HepG2 (cell line): ENCODE results near the gene SPAG9. TPM values are rescaled to one million over a fixed set of nuclear protein-coding genes. Genes with fewer than 3 reads are reported as not detected.
A peak's percentile ranks its signal among the peaks of the same experiment; 100 is the strongest.

ENCODE experiments used
- ARNTL ChIP-seq: sonication (generic); formaldehyde crosslinking; IDR thresholded peaks from 2 replicates; pipeline ENCODE4 v1.4.0; 2020; ENCODE audit warnings: mild to moderate bottlenecking, missing genetic modification reagents
- DMAP1 ChIP-seq: IDR thresholded peaks from 2 replicates; pipeline ENCODE4 v1.6.1; 2016
- DPF2 ChIP-seq: sonication (generic); formaldehyde crosslinking; IDR thresholded peaks from 2 replicates; pipeline ENCODE4 v1.4.0; 2020; ENCODE audit warnings: mild to moderate bottlenecking, low read depth, missing genetic modification reagents, borderline replicate concordance
- DR1 ChIP-seq: sonication (generic); formaldehyde crosslinking; IDR thresholded peaks from 2 replicates; pipeline ENCODE4 v1.8.0; 2021; ENCODE audit warnings: mild to moderate bottlenecking, missing genetic modification reagents, inconsistent platforms
- EZH2 ChIP-seq: conservative IDR thresholded peaks from 2 replicates; pipeline ENCODE4 v1.6.1; 2012; ENCODE audit warnings: mild to moderate bottlenecking, low read depth, low read length, moderate library complexity
- GATAD2A ChIP-seq: IDR thresholded peaks from 2 replicates; pipeline ENCODE4 v1.6.1; 2016
- GLI4 ChIP-seq: sonication (generic); formaldehyde crosslinking; IDR thresholded peaks from 2 replicates; pipeline ENCODE4 v1.5.1; 2020; ENCODE audit warnings: missing genetic modification reagents, mild to moderate bottlenecking, moderate library complexity, borderline replicate concordance
- HNF4G ChIP-seq, 2 experiments: sonication (generic) in 1 of 2; formaldehyde crosslinking in 1 of 2; IDR thresholded peaks; 2 replicates each; pipeline versions ENCODE4 v1.4.0 to v1.6.1; 2011 to 2020; ENCODE audit warnings: borderline replicate concordance in 2 of 2, low read depth in 2 of 2, mild to moderate bottlenecking in 2 of 2, low read length in 1 of 2, missing genetic modification reagents in 1 of 2, moderate library complexity in 1 of 2
- JUND ChIP-seq: sonication (generic); formaldehyde crosslinking; IDR thresholded peaks from 2 replicates; pipeline ENCODE4 v1.8.0; 2022; ENCODE audit warnings: mild to moderate bottlenecking, missing genetic modification reagents
- MEIS2 ChIP-seq: sonication (generic); formaldehyde crosslinking; IDR thresholded peaks from 2 replicates; pipeline ENCODE4 v1.9.0; 2021; ENCODE audit warnings: mild to moderate bottlenecking, missing genetic modification reagents
- MIER3 ChIP-seq: IDR thresholded peaks from 2 replicates; pipeline ENCODE4 v1.6.1; 2016; ENCODE audit warnings: missing compliant biosample characterization, borderline replicate concordance
- PITX1 ChIP-seq: sonication (generic); formaldehyde crosslinking; IDR thresholded peaks from 2 replicates; pipeline ENCODE4 v1.5.1; 2020; ENCODE audit warnings: mild to moderate bottlenecking, missing genetic modification reagents
- POLR2AphosphoS2 ChIP-seq: IDR thresholded peaks from 2 replicates; pipeline ENCODE4 v1.6.1; 2011; ENCODE audit warnings: low read depth, low read length, improper control_type of control experiment
- PTBP1 ChIP-seq: fragments of 200-400 bp; formaldehyde crosslinking; IDR thresholded peaks from 2 replicates; pipeline ENCODE4 v1.6.1; 2018; ENCODE audit warnings: low read length, low read depth; ENCODE audit not compliant: poor library complexity, severe bottlenecking
- RAD21 ChIP-seq: fragments of 450-650 bp; formaldehyde crosslinking; IDR thresholded peaks from 2 replicates; pipeline ENCODE4 v1.5.0; 2020; ENCODE audit warnings: mild to moderate bottlenecking
- RARG ChIP-seq: sonication (generic); formaldehyde crosslinking; IDR thresholded peaks from 2 replicates; pipeline ENCODE4 v1.4.0; 2020; ENCODE audit warnings: low read depth, mild to moderate bottlenecking, missing genetic modification reagents
- SAP130 ChIP-seq: IDR thresholded peaks from 2 replicates; pipeline ENCODE4 v1.6.1; 2016; ENCODE audit warnings: low read depth
- SMC3 ChIP-seq: IDR thresholded peaks from 2 replicates; pipeline ENCODE4 v1.6.1; 2011; ENCODE audit warnings: low read length, improper control_type of control experiment
- TFAP4 ChIP-seq: sonication (generic); IDR thresholded peaks from 2 replicates; pipeline ENCODE4 v1.6.1; 2016; ENCODE audit warnings: low read depth, borderline replicate concordance
- THAP11 ChIP-seq: IDR thresholded peaks from 2 replicates; pipeline ENCODE4 v1.6.1; 2016; ENCODE audit warnings: missing biosample characterization, missing genetic modification reagents
- TOE1 ChIP-seq: sonication (generic); formaldehyde crosslinking; IDR thresholded peaks from 2 replicates; pipeline ENCODE4 v1.4.0; 2020; ENCODE audit warnings: mild to moderate bottlenecking, missing genetic modification reagents
- ZNF17 ChIP-seq: sonication (generic); formaldehyde crosslinking; IDR thresholded peaks from 2 replicates; pipeline ENCODE4 v1.5.0; 2020; ENCODE audit warnings: mild to moderate bottlenecking, missing genetic modification reagents
- ZNF362 ChIP-seq: sonication (generic); formaldehyde crosslinking; IDR thresholded peaks from 2 replicates; pipeline ENCODE4 v1.4.0; 2020; ENCODE audit warnings: missing genetic modification reagents, mild to moderate bottlenecking, borderline replicate concordance
- ZNF510 ChIP-seq: sonication (generic); formaldehyde crosslinking; IDR thresholded peaks from 2 replicates; pipeline ENCODE4 v1.4.0; 2020; ENCODE audit warnings: low read depth, mild to moderate bottlenecking, missing genetic modification reagents
- ZNF550 ChIP-seq: sonication (generic); formaldehyde crosslinking; IDR thresholded peaks from 2 replicates; pipeline ENCODE4 v1.4.0; 2020; ENCODE audit warnings: mild to moderate bottlenecking, missing genetic modification reagents, borderline replicate concordance
- ZNF772 ChIP-seq: sonication (generic); formaldehyde crosslinking; IDR thresholded peaks from 2 replicates; pipeline ENCODE4 v1.5.0; 2020; ENCODE audit warnings: mild to moderate bottlenecking, missing genetic modification reagents
- ZNF781 ChIP-seq: sonication (generic); formaldehyde crosslinking; IDR thresholded peaks from 2 replicates; pipeline ENCODE4 v1.5.1; 2020; ENCODE audit warnings: borderline replicate concordance, mild to moderate bottlenecking, missing genetic modification reagents; ENCODE audit errors: not compliant biosample characterization
- polyA plus RNA-seq, 8 experiments: library from polyadenylated mRNA; depleted of rRNA in 3 of 8; stranded (reverse) in 7 of 8; unstranded in 1 of 8; fragments of >200 nt; fragmentation: Illumina TruSeq in 4 of 8; extraction: Trizol in 4 of 8; gene quantifications; 2 replicates each; pipeline versions ENCODE4 v1.2.1 to v1.2.3, GENCODE V29; 2011 to 2016; ENCODE audit warnings: low read depth in 4 of 8, missing spikeins in 1 of 8, mixed read lengths in 1 of 8; ENCODE audit not compliant: insufficient read depth in 1 of 8
- total RNA-seq, 5 experiments: library from RNA; depleted of rRNA; stranded (reverse); fragments of >200 nt; fragmentation: Illumina TruSeq; extraction: Trizol; gene quantifications; 2 replicates each; pipeline ENCODE4 v1.2.3, GENCODE V29; 2016; ENCODE audit warnings: low read depth in 1 of 5
- TF ChIP-seq, protein P1 (sequence below), 2 experiments: sonication (generic) in 1 of 2; formaldehyde crosslinking in 1 of 2; IDR thresholded peaks; 2 replicates each; pipeline versions ENCODE4 v1.4.0 to v1.6.1; 2018 to 2020; ENCODE audit warnings: missing genetic modification reagents in 2 of 2, borderline replicate concordance in 1 of 2, low read depth in 1 of 2, mild to moderate bottlenecking in 1 of 2, missing biosample characterization in 1 of 2

SPAG9 gene
- total and polyA plus RNA-seq, 2 of the 13 experiments (the other 11 are each of a cell fraction or from before 2014, with no cell fraction given) = 43.2 to 78.6 TPM

DNA sequence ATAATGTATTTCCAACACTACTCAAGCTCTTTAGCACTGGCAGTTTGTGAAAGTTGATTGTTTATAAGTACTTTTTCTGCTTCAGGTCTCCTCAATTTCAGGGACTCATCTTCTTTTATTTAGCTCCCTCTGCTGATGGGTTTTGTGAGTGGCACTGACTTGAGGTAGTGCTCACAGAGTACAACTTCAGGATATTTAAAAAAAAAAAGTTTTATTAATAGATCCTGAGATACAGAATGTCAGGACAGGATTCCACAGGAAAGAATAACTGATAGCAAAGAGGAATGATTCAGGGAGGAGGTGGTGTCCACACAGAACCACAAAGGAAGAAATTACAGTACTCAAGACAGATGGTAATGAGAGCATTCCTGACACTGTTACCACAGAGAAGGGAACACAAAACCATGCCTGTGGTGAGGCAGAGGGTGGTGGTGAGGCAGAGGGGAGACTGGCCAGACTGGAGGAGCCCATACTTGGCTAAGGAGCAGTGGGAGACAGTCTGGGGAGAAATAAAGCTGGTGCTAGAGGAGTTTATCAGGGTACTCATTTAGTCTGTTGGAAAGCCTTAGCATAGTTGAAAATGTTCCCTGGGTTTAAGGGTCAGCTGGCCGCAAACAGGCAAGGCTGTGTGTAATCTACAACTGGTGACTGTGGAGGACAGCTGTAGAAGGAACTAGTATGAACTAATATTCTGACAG, 63.7 kb downstream of the SPAG9 start (continued):
- TF ChIP-seq DR1 (CRISPR knock-in tag) = no peak
- peak; percentile 49; the same call in 1 of the 2 replicates for TF ChIP-seq HNF4G (IDR thresholded peaks at IDR 0.05; ENCODE audit: borderline replicate concordance, low read depth, low read length)
- no peak for TF ChIP-seq HNF4G (CRISPR knock-in tag; IDR thresholded peaks at IDR 0.05; ENCODE audit: borderline replicate concordance, low read depth)
- no peak for TF ChIP-seq PTBP1
- TF ChIP-seq, protein P1, sequence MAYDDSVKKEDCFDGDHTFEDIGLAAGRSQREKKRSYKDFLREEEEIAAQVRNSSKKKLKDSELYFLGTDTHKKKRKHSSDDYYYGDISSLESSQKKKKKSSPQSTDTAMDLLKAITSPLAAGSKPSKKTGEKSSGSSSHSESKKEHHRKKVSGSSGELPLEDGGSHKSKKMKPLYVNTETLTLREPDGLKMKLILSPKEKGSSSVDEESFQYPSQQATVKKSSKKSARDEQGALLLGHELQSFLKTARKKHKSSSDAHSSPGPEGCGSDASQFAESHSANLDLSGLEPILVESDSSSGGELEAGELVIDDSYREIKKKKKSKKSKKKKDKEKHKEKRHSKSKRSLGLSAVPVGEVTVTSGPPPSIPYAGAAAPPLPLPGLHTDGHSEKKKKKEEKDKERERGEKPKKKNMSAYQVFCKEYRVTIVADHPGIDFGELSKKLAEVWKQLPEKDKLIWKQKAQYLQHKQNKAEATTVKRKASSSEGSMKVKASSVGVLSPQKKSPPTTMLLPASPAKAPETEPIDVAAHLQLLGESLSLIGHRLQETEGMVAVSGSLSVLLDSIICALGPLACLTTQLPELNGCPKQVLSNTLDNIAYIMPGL (CRISPR knock-in tag; IDR thresholded peaks at IDR 0.05; ENCODE audit: borderline replicate concordance in 1 of 2, low read depth in 1 of 2) = 0 out of 4 replicates have a peak, but pooled peaks of 1 of the 2 experiments have one; percentile 25
- TF ChIP-seq DPF2 (CRISPR knock-in tag) = no peak
- peak; percentile 41 for TF ChIP-seq SAP130
- TF ChIP-seq ZNF510 (CRISPR knock-in tag) = no peak
- no peak for TF ChIP-seq ZNF781
- no peak for TF ChIP-seq ZNF772 (CRISPR knock-in tag)
- no peak for TF ChIP-seq POLR2AphosphoS2
- TF ChIP-seq RAD21 (CRISPR knock-in tag) = no peak
- TF ChIP-seq MIER3 (CRISPR knock-in tag) = 0 out of 2 replicates have a peak, but pooled peaks have one; percentile 24
- peak; percentile 15; the same call in 1 of the 2 replicates for TF ChIP-seq GATAD2A (CRISPR knock-in tag)
- TF ChIP-seq ARNTL (CRISPR knock-in tag) = no peak
- peak; percentile 38; the same call in 1 of the 2 replicates for TF ChIP-seq ZNF362 (CRISPR knock-in tag)
- TF ChIP-seq PITX1 (CRISPR knock-in tag) = no peak
- TF ChIP-seq ZNF17 (CRISPR knock-in tag) = no peak
- peak; percentile 61 for TF ChIP-seq SMC3
- 0 out of 2 replicates have a peak, but pooled peaks have one; percentile 37 for TF ChIP-seq GLI4 (CRISPR knock-in tag)
- no peak for TF ChIP-seq EZH2
- TF ChIP-seq THAP11 = 0 out of 2 replicates have a peak, but pooled peaks have one; percentile 14
- TF ChIP-seq RARG = no peak
- peak; percentile 87 for TF ChIP-seq TFAP4
- TF ChIP-seq JUND (CRISPR knock-in tag) = no peak
- TF ChIP-seq TOE1 = 0 out of 2 replicates have a peak, but pooled peaks have one; percentile 59
- no peak for TF ChIP-seq MEIS2 (CRISPR knock-in tag)
- no peak for TF ChIP-seq ZNF550 (CRISPR knock-in tag)
- no peak for TF ChIP-seq DMAP1
